CD4-positive, alpha-beta T cell treated with Interleukin-15 for 4 hours (primary cell): ENCODE results near the gene PAK2.
"Not testable (repeated sequence)": the region's sequence is repeated elsewhere in the genome, so short reads cannot be mapped to it uniquely, and the experiment has no call there.

Source experiments
- DNase-seq: peaks from one replicate; pipeline ENCODE4 v3.0.0-alpha.2; 2020; ENCODE audit warnings: low spot score

Gene PAK2

GRCh38 chr3:196736670-196737374, 2.8 kb upstream of the PAK2 start:
- no peak for DNase-seq

GRCh38 chr3:196737655-196738054, 2.0 kb upstream of the PAK2 start:
- DNase-seq = no peak

- DNase-seq = peak; percentile 31
These were observed 1.0 kb downstream of the PAK2 start for GRCh38 chr3:196740481-196741248.

- DNase-seq = no peak
These were observed 1.7 kb downstream of the PAK2 start for GRCh38 chr3:196741249-196741889.

- not testable (repeated sequence) for DNase-seq
These were observed 3.9 kb downstream of the PAK2 start for GRCh38 chr3:196743569-196743968.

- no peak for DNase-seq
These were observed 9.5 kb downstream of the PAK2 start for GRCh38 chr3:196749125-196749524.

- DNase-seq = no peak
These were observed 13.5 kb downstream of the PAK2 start for GRCh38 chr3:196753201-196753600.

- DNase-seq = no peak
These were observed 14.7 kb downstream of the PAK2 start for GRCh38 chr3:196754091-196754981.

- no peak for DNase-seq
These were observed 17.1 kb downstream of the PAK2 start for GRCh38 chr3:196756732-196757131.

GRCh38 chr3:196757876-196758739, 18.5 kb downstream of the PAK2 start:
- DNase-seq = no peak

- DNase-seq = no peak
These were observed 23.5 kb downstream of the PAK2 start for GRCh38 chr3:196763179-196763578.

GRCh38 chr3:196765454-196765853, 25.8 kb downstream of the PAK2 start:
- no peak for DNase-seq

GRCh38 chr3:196771067-196771466, 31.4 kb downstream of the PAK2 start:
- no peak for DNase-seq

GRCh38 chr3:196772102-196772501, 32.4 kb downstream of the PAK2 start:
- no peak for DNase-seq

GRCh38 chr3:196772897-196773296, 33.2 kb downstream of the PAK2 start:
- no peak for DNase-seq

- no peak for DNase-seq
These were observed 34.6 kb downstream of the PAK2 start for GRCh38 chr3:196774191-196774820.

- DNase-seq = no peak
These were observed 35.3 kb downstream of the PAK2 start for GRCh38 chr3:196774848-196775422.

- no peak for DNase-seq
These were observed 36.3 kb downstream of the PAK2 start for GRCh38 chr3:196775938-196776337.

- DNase-seq = no peak
These were observed 38.2 kb downstream of the PAK2 start for GRCh38 chr3:196777836-196778235.

- no peak for DNase-seq
These were observed 39.1 kb downstream of the PAK2 start for GRCh38 chr3:196778755-196779154.
